Measurements from ENCODE around the gene TULP4.

TULP4 gene

GRCh38 chr6:158548418-158549161, 236.3 kb downstream of the TULP4 start:
- Histone ChIP-seq H3K4me1 (ENCODE audit: control insufficient read depth, insufficient read depth, low read length) (peaks cover 5% of the 10 kb centered on the region; the same call in 1 of the 2 replicates), H3K9me3 (ENCODE audit: control insufficient read depth, insufficient read depth, low read depth, low read length) (no peaks in the 10 kb centered on the region), H3K36me3 (ENCODE audit: control insufficient read depth in 2 of 2, insufficient read depth in 1 of 2, low read length in 2 of 2) (no peaks in the 10 kb centered on the region), H3K27ac (ENCODE audit: extremely low read depth, low read depth, low read length) (no peak overlapping the region), H3K4me3 (ENCODE audit: low read depth, low read length) (no peak overlapping the region)
- no peak for TF ChIP-seq IKZF3 (tag by site-specific recombination; IDR thresholded peaks at IDR 0.05)
- peak; percentile 13; the same call in 1 of the 2 replicates for TF ChIP-seq ZIC2 (tag by site-specific recombination; IDR thresholded peaks at IDR 0.05)
- CTCF ChIA-PET: interaction anchor here (0.6 to 1.0 kb wide), 3 partner anchors 49 to 561 kb away, joined by 3 to 4 read pairs (median 3); no protein-coding TSS in a partner anchor
- POLR2A ChIA-PET: no interaction called here

GRCh38 chr6:158552055-158552795, 240.0 kb downstream of the TULP4 start:
- Histone ChIP-seq H3K9me3 (ENCODE audit: control insufficient read depth, insufficient read depth, low read depth, low read length) (no peaks in the 10 kb centered on the region), H3K4me3 (ENCODE audit: low read depth, low read length) (no peak overlapping the region), H3K4me1 (ENCODE audit: control insufficient read depth, insufficient read depth, low read length) (peaks cover 15% of the 10 kb centered on the region), H3K36me3 (ENCODE audit: control insufficient read depth in 2 of 2, insufficient read depth in 1 of 2, low read length in 2 of 2) (no peaks in the 10 kb centered on the region), H3K27ac (ENCODE audit: extremely low read depth, low read depth, low read length) (no peak overlapping the region; the same call in 1 of the 2 replicates)
- CTCF ChIA-PET: interaction anchor here (0.6 to 1.4 kb wide), 7 partner anchors 50 to 347 kb away, joined by 3 to 5 read pairs (median 4); no protein-coding TSS in a partner anchor
- POLR2A ChIA-PET: no interaction called here
- TF ChIP-seq ZNF394 (tag by site-specific recombination; IDR thresholded peaks at IDR 0.05; ENCODE audit: borderline replicate concordance) (no peak), ZNF292 (tag by site-specific recombination; IDR thresholded peaks at IDR 0.05; ENCODE audit: borderline replicate concordance, low read depth) (no peak), PRDM6 (tag by site-specific recombination; IDR thresholded peaks at IDR 0.05) (peak; percentile 93), GFI1B (tag by site-specific recombination; IDR thresholded peaks at IDR 0.05) (peak; percentile 51; the same call in 1 of the 2 replicates), ZXDB (tag by site-specific recombination; IDR thresholded peaks at IDR 0.05) (0 out of 2 replicates have a peak, but pooled peaks have one; percentile 26), IKZF3 (tag by site-specific recombination; IDR thresholded peaks at IDR 0.05) (peak; percentile 92), ZNF660 (tag by site-specific recombination; IDR thresholded peaks at IDR 0.05) (0 out of 2 replicates have a peak, but pooled peaks have one; percentile 45), BCL6B (tag by site-specific recombination; IDR thresholded peaks at IDR 0.05) (0 out of 2 replicates have a peak, but pooled peaks have one; percentile 13), ZNF335 (tag by site-specific recombination; conservative IDR thresholded peaks at IDR 0.05) (peak; percentile 30; the same call in 1 of the 2 replicates), FEZF1 (tag by site-specific recombination; IDR thresholded peaks at IDR 0.05) (peak; percentile 89), ZNF18 (tag by site-specific recombination; IDR thresholded peaks at IDR 0.05) (peak; percentile 53; the same call in 1 of the 2 replicates), ZNF354C (tag by site-specific recombination; IDR thresholded peaks at IDR 0.05; ENCODE audit: borderline replicate concordance, low read depth) (no peak), KLF9 (tag by site-specific recombination; IDR thresholded peaks at IDR 0.05; ENCODE audit: low read depth) (no peak), TCF7L2 (IDR thresholded peaks at IDR 0.05; ENCODE audit: borderline replicate concordance, low read depth, low read length) (peak; percentile 92; the same call in 1 of the 2 replicates), ZIC2 (tag by site-specific recombination; IDR thresholded peaks at IDR 0.05) (peak; percentile 88), PRDM4 (tag by site-specific recombination; IDR thresholded peaks at IDR 0.05) (0 out of 2 replicates have a peak, but pooled peaks have one; percentile 20), ZNF843 (tag by site-specific recombination; IDR thresholded peaks at IDR 0.05) (peak; percentile 85), ZNF629 (tag by site-specific recombination; IDR thresholded peaks at IDR 0.05) (peak; percentile 34; the same call in 1 of the 2 replicates), ZNF362 (tag by site-specific recombination; IDR thresholded peaks at IDR 0.05) (no peak), ZNF488 (tag by site-specific recombination; IDR thresholded peaks at IDR 0.05) (peak; percentile 80), ZBTB17 (tag by site-specific recombination; IDR thresholded peaks at IDR 0.05) (peak; percentile 87)

All from HEK293 (cell line).